ENCODE data around the gene GABRD. TPM values are rescaled to one million over a fixed set of nuclear protein-coding genes. Genes with fewer than 3 reads are reported as not detected.

The GABRD gene
- total and polyA plus RNA-seq, 2 of the 13 experiments (the other 11 are each of a cell fraction or from before 2014, with no cell fraction given): not detected

GRCh38 chr1:2068951-2069350 lies 49.8 kb downstream of the GABRD start:
- no peak for FAIRE-seq
- no peak for DNase-seq (ENCODE audit: low spot score)
- H3K9me3 ChIP-seq (ENCODE audit: low read length): no peaks in the 10 kb centered on the region
- ChIA-PET POLR2A (no interaction called here), CTCF (ENCODE audit: low intra/inter-chr PET ratio, low total read pairs) (no interaction called here)
- no TSS peak for BruUV-seq (replicated peaks)
- no peak for ATAC-seq
- no peak overlapping the region for H3K27ac ChIP-seq (ENCODE audit: extremely low read length, insufficient read depth, low read length)
- TF ChIP-seq YEATS4 (CRISPR knock-in tag; IDR thresholded peaks at IDR 0.05; ENCODE audit: borderline replicate concordance) (no peak), EP300 (IDR thresholded peaks at IDR 0.05; ENCODE audit: low read depth in 2 of 2, low read length in 2 of 2) (no peak), EP300 (CRISPR knock-in tag; IDR thresholded peaks at IDR 0.05; ENCODE audit: borderline replicate concordance) (no peak), NR2C2 (CRISPR knock-in tag; IDR thresholded peaks at IDR 0.05; ENCODE audit: borderline replicate concordance) (no peak), ZNF12 (CRISPR knock-in tag; IDR thresholded peaks at IDR 0.05) (no peak), BHLHE40 (IDR thresholded peaks at IDR 0.05; ENCODE audit: low read length) (no peak)
- TF ChIP-seq, protein P1, sequence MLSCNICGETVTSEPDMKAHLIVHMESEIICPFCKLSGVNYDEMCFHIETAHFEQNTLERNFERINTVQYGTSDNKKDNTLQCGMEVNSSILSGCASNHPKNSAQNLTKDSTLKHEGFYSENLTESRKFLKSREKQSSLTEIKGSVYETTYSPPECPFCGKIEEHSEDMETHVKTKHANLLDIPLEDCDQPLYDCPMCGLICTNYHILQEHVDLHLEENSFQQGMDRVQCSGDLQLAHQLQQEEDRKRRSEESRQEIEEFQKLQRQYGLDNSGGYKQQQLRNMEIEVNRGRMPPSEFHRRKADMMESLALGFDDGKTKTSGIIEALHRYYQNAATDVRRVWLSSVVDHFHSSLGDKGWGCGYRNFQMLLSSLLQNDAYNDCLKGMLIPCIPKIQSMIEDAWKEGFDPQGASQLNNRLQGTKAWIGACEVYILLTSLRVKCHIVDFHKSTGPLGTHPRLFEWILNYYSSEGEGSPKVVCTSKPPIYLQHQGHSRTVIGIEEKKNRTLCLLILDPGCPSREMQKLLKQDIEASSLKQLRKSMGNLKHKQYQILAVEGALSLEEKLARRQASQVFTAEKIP (CRISPR knock-in tag; IDR thresholded peaks at IDR 0.05; ENCODE audit: borderline replicate concordance): no peak
- TF ChIP-seq, protein P2, sequence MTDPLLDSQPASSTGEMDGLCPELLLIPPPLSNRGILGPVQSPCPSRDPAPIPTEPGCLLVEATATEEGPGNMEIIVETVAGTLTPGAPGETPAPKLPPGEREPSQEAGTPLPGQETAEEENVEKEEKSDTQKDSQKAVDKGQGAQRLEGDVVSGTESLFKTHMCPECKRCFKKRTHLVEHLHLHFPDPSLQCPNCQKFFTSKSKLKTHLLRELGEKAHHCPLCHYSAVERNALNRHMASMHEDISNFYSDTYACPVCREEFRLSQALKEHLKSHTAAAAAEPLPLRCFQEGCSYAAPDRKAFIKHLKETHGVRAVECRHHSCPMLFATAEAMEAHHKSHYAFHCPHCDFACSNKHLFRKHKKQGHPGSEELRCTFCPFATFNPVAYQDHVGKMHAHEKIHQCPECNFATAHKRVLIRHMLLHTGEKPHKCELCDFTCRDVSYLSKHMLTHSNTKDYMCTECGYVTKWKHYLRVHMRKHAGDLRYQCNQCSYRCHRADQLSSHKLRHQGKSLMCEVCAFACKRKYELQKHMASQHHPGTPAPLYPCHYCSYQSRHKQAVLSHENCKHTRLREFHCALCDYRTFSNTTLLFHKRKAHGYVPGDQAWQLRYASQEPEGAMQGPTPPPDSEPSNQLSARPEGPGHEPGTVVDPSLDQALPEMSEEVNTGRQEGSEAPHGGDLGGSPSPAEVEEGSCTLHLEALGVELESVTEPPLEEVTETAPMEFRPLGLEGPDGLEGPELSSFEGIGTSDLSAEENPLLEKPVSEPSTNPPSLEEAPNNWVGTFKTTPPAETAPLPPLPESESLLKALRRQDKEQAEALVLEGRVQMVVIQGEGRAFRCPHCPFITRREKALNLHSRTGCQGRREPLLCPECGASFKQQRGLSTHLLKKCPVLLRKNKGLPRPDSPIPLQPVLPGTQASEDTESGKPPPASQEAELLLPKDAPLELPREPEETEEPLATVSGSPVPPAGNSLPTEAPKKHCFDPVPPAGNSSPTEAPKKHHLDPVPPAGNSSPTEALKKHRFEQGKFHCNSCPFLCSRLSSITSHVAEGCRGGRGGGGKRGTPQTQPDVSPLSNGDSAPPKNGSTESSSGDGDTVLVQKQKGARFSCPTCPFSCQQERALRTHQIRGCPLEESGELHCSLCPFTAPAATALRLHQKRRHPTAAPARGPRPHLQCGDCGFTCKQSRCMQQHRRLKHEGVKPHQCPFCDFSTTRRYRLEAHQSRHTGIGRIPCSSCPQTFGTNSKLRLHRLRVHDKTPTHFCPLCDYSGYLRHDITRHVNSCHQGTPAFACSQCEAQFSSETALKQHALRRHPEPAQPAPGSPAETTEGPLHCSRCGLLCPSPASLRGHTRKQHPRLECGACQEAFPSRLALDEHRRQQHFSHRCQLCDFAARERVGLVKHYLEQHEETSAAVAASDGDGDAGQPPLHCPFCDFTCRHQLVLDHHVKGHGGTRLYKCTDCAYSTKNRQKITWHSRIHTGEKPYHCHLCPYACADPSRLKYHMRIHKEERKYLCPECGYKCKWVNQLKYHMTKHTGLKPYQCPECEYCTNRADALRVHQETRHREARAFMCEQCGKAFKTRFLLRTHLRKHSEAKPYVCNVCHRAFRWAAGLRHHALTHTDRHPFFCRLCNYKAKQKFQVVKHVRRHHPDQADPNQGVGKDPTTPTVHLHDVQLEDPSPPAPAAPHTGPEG (CRISPR knock-in tag; IDR thresholded peaks at IDR 0.05): no peak
- peaks cover 14% of the 10 kb centered on the region for H3K4me1 ChIP-seq (ENCODE audit: insufficient read depth, low read length)
- intact Hi-C loops (cut with micrococcal nuclease; ENCODE audit: unreplicated experiment) (no loop called here), in situ Hi-C loops (cut with HindIII; ENCODE audit: extremely low pct_ligation_motif_present, low pct_unique_long_range_greater_than_20kb) (no loop called here)
- no peak overlapping the region for H3K4me2 ChIP-seq (ENCODE audit: low read depth, low read length)
- peaks cover 2 to 15% of the 10 kb centered on the region in 2 experiments; a peak in 2 of 5 replicates for H3K36me3 ChIP-seq (replicated peaks in 1 of 2; ENCODE audit: control insufficient read depth in 1 of 2, insufficient read depth in 2 of 2, low read length in 2 of 2)
- no peaks in the 10 kb centered on the region for H4K20me1 ChIP-seq (ENCODE audit: insufficient read depth, low read length)
- peaks cover 8% of the 10 kb centered on the region for H3K79me2 ChIP-seq (ENCODE audit: insufficient read depth, low read length)
- no peak overlapping the region for H3K4me3 ChIP-seq (replicated peaks in 1 of 3; ENCODE audit: insufficient read depth in 1 of 3, low read depth in 2 of 3, low read length in 3 of 3)
- 99% methylated on average over 19 of the region's 19 CpGs for WGBS (ENCODE audit: low lambda C conversion rate)
- no peaks in the 10 kb centered on the region for H3K27me3 ChIP-seq (ENCODE audit: control insufficient read depth in 1 of 2, insufficient read depth in 2 of 2, low read length in 2 of 2)
- no peak overlapping the region for H2AFZ ChIP-seq (ENCODE audit: low read length)
- no peak overlapping the region for H3K9ac ChIP-seq (ENCODE audit: insufficient read depth, low read depth, low read length)

Data from HepG2 (cell line).